Measurements from ENCODE around the gene TIAM2.
"Not testable (repeated sequence)": the region's sequence is repeated elsewhere in the genome, so short reads cannot be mapped to it uniquely, and the experiment has no call there.

The TIAM2 gene

GRCh38 chr6:155267411-155267810 lies 272.3 kb downstream of the TIAM2 start:
- no peak overlapping the region for H3K27ac ChIP-seq
- no peak for DNase-seq (ENCODE audit: low read depth, low spot score)

- not testable (repeated sequence) for DNase-seq (ENCODE audit: low read depth, low spot score); H3K27ac ChIP-seq
Measured at GRCh38 chr6:155268088-155268867, 273.2 kb downstream of the TIAM2 start.

DNA sequence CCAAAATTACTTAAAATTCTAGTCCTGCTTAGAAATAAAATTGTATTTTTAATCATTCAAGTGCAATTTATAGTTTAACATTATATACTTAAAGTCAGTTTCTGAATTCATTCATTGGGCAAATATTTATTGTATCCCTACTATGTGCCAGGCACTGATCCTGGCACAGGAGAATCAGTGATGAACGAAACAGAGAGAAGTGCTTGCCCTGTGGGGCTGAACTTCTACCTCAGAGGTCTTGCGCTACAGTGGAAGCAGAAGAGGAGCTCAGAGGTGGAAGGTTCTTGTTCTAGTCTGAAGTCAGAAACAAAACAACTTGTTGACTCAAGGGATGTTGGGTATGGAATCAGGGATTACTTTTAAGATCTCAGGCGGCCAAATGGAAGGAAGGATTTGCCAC lies 274.6 kb downstream of the TIAM2 start:
- H3K27ac ChIP-seq, result no peak overlapping the region
- no peak for DNase-seq (ENCODE audit: low read depth, low spot score)

DNA sequence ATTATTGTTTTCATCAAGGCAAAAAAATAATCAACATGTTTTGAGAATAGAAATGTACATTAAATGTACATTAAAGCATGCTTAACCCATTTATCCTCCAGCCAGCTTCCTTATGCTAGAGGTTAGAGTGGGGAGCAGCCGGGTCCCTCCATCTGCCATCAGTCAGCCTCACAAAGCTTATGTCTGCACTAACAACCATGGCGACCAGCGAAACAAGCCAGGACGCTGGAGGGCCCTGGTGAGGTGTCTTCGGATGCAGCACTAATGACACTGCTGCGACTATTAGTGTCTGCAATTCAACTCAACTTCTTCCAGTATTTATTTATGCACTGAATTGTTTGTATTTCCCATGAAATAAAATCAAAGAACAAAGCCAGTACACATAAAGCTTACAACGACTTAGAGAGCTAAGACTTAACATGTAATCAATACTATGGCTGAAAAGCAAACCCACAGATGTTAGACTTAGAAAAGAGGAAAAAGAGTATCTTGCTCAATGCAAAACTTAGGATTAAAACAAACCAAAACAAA lies 275.5 kb downstream of the TIAM2 start:
- H3K27ac ChIP-seq, result no peak overlapping the region
- DNase-seq (ENCODE audit: low read depth, low spot score), result no peak

DNA sequence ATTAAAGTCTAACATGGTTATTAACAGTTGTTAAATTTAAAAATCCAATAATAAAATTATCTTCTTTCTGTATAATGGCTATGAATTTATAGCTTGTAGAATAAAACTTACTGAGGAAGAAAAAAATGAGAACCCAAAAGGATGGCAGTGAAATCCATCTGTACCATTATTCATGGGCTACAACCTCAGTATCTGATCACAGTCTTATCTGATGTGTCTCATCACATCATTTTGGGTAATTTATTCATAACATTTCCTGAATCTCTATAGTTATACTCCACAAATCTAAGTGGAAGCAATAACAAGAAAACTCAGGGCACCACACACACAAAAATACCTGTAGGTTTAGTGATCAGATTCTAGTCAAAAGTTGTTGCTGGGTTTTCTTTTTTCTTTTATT lies 276.0 kb downstream of the TIAM2 start:
- H3K27ac ChIP-seq, result no peak overlapping the region
- no peak for DNase-seq (ENCODE audit: low read depth, low spot score)

GRCh38 chr6:155272353-155273232 lies 277.5 kb downstream of the TIAM2 start:
- no peak for DNase-seq (ENCODE audit: low read depth, low spot score)
- peak overlapping the region; percentile 53 for H3K27ac ChIP-seq

- DNase-seq (ENCODE audit: low read depth, low spot score), result no peak
- H3K27ac ChIP-seq, result peak overlapping the region; percentile 53
Measured at GRCh38 chr6:155273431-155273830, 278.3 kb downstream of the TIAM2 start.

DNA sequence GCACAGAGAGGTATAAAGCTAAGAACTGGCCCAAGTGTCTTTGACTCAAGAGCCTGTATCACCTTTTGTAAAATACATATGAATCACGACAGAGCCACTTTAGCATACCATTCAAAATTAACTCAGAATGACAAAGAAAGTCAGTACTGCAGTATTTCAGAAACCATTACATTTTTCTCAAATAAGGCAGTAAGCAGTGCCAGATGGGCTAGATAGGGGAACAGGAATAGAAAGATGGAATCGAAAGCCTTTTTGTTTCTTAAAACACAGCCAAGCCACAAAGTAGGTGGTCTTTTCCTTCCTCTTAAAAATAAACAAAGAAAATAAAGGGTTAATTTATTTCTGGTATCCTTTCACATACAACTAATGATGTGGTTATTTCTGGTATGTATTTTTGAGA lies 279.0 kb downstream of the TIAM2 start:
- DNase-seq (ENCODE audit: low read depth, low spot score), result no peak
- peak overlapping the region; percentile 53 for H3K27ac ChIP-seq

- H3K27ac ChIP-seq, result peak overlapping the region; percentile 53
- DNase-seq (ENCODE audit: low read depth, low spot score), result peak; percentile 55
Measured at GRCh38 chr6:155274533-155274932, 279.4 kb downstream of the TIAM2 start.

DNA sequence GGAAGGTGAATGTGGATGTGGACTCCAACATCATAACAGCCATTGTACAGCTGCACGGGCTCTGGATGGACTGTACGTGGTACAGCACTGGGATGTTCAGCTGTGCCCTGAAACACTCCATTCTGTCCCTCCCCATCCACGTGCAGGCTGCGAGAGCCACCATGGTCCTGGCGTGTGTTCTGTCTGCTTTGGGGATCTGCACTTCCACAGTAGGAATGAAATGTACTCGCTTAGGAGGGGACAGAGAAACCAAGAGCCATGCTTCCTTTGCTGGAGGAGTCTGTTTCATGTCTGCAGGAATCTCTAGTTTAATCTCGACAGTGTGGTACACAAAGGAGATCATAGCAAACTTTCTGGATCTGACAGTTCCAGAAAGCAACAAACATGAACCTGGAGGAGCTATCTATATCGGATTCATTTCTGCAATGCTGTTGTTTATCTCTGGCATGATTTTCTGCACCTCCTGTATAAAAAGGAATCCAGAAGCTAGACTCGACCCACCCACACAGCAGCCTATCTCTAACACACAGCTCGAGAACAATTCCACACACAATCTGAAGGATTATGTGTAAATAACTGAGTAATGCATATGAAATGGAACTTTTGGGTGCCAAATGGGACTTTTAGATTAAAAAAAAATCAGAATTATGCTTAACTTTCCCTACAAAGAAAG lies 280.8 kb downstream of the TIAM2 start:
- no peak overlapping the region for H3K27ac ChIP-seq
- DNase-seq (ENCODE audit: low read depth, low spot score), result no peak

- no peak for DNase-seq (ENCODE audit: low read depth, low spot score)
- H3K27ac ChIP-seq, result no peak overlapping the region
Measured at GRCh38 chr6:155276638-155277037, 281.5 kb downstream of the TIAM2 start.

DNA sequence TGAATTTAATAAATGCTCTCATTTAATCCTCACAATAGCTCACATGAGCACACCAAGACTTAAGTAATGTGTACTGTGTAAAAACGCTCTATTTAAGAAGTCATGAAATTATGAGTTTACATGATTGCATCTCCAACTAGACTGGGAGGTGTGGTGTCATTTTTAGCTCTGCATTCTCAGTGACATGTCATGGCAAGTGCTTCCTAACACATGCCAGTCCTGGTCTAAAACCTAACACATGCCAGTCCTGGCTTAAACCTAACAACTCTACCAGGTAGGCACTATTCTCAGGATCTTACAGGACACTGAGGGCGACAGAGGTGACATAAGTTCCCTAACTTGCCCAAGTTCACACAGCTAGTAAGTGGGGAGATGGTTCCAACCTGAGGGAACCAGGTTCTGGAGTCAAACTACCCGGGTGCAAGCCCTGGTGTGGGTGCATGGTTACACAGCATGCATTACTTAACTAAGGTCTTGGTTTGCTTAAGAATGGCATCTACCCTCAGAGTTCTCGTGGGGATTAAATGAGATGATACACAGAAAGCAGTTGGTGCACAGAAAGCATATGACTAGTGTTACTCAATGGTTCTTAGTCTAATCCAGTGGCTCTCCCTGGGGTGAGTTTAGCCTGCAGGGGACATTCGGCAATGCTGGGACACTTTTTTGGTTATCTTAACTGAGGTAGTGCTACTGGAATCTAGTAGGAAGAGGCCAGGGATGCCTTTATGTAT lies 283.4 kb downstream of the TIAM2 start:
- peak overlapping the region; percentile 18 for H3K27ac ChIP-seq
- no peak for DNase-seq (ENCODE audit: low read depth, low spot score)

DNA sequence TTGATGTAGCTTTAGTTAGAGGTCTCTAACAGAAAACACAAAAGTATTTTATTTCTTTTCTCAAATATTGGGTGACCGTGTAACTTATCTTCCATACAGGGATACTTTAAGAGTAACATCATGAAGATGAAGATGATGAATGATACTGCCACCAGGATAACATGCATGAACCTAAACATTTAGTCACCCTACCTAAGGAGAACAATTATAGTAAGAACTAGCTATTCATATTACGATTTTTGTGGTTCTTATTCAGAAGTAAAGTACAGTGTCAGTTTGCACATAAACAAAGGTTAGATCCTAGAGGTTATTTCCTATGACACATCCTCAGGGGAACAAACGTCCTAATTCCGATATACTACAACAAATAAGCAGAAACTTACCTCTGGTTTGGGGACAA lies 289.7 kb downstream of the TIAM2 start:
- no peak for DNase-seq (ENCODE audit: low read depth, low spot score)
- H3K27ac ChIP-seq, result no peak overlapping the region

- no peak for DNase-seq (ENCODE audit: low read depth, low spot score)
- no peak overlapping the region for H3K27ac ChIP-seq
Measured at GRCh38 chr6:155287762-155288161, 292.6 kb downstream of the TIAM2 start.

DNA sequence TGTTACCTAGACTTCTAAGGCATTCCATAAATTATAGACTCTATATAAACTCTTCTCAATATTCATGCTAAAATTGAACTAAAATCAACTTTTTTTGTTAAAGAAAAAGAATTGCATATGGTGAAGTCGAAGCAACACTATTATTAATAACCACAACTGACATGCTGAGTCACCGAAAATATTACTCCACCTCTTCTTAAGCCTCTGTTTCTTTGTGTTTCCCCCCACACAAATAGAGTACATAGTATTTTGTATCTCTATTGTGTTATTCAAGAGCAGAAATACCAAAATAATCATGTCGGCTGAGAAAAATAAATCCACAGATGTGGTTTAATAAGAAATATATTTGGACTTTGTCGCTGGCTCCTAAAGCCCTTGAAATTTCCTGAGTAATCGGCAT lies 295.4 kb downstream of the TIAM2 start:
- no peak for DNase-seq (ENCODE audit: low read depth, low spot score)

GRCh38 chr6:155291291-155291690 lies 296.2 kb downstream of the TIAM2 start:
- no peak for DNase-seq (ENCODE audit: low read depth, low spot score)
- H3K27ac ChIP-seq, result no peak overlapping the region

More for the DNA sequence above, 295.4 kb downstream of the TIAM2 start:
- no peak overlapping the region for H3K27ac ChIP-seq

DNA sequence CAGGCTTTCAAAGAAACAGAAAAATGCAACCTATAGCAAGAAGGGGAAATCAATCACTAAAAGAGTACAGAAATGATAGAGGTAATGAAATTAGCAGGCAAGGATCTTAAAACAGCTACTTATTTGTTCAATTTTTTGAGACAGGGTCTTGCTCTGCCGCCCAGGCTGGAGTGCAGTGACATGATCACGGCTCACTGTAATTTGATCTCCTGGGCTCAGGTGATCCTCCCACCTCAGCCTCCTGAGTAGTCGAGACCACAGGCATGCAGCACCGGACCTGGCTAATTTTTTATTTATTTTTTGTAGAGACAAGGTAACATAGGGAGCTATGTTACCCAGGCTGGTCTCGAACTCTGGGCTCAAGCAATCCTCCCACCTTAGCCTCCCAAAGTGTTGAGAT lies 297.6 kb downstream of the TIAM2 start:
- no peak for DNase-seq (ENCODE audit: low read depth, low spot score)
- H3K27ac ChIP-seq, result no peak overlapping the region

DNA sequence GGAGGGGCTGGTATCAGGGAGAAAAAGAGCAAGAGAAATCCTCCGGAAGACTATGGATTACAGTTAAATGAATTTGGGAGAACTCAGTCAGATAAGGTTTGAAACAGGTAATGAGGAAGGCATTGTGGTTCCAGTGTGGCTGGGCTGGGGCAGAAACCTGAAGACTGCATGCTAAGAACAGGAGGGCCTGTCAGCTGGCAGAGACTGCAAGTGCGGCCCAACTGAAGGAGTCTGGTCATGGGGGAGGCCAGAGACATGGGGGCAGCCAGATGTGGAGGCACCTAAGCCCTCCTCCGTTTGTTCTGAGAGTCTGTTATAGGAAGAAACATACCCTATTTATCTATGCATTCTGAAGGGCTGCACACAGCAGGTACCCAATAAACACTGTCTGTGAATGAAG lies 302.6 kb downstream of the TIAM2 start:
- H3K27ac ChIP-seq, result no peak overlapping the region
- no peak for DNase-seq (ENCODE audit: low read depth, low spot score)

DNA sequence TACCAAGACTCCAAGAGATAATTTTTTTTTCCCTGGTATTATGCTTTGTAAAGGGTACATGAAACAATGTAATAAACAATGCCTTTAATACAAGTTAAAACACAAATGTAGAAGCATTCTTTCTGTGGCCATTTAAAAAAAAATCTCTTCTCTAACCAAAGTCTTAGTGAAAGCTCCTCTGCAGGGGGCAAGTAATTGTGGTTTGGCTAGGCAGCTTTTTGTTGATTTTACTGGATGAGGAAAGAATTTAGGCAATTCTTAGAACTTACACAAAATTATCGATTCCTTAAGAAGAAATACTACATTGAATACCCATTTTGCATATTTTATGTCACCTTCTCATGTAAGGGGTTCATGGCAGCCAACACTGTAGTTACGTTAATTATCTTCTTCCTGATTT lies 306.8 kb downstream of the TIAM2 start:
- no peak overlapping the region for H3K27ac ChIP-seq
- no peak for DNase-seq (ENCODE audit: low read depth, low spot score)

DNA sequence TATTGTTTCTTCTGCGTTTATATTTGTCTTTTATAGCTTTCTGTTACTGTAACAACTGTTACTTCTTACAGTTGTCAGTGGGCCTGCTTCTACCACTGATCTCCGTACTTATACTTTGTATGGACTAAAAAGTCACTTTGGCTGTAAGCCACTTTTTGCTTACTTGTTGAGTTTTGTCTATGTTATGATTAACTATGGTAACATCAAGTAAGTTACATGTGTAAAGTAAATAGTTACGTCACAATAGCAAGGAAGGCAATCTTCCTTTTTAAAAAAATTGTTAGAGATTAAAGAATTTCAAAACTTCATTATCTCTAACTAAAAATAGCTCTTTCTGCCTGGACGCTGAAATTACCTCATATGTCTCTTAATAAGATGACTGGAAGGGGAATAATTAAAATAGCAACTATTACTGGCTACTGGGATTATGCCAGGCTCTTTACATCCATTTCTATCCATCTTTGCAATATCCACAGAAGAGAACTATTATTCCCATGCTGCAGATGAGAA lies 308.3 kb downstream of the TIAM2 start:
- H3K27ac ChIP-seq, result no peak overlapping the region
- DNase-seq (ENCODE audit: low read depth, low spot score), result no peak
